Measurements from ENCODE around the gene GNPNAT1.
A peak's percentile ranks its signal among the peaks of the same experiment; 100 is the strongest.

GNPNAT1 gene

DNA sequence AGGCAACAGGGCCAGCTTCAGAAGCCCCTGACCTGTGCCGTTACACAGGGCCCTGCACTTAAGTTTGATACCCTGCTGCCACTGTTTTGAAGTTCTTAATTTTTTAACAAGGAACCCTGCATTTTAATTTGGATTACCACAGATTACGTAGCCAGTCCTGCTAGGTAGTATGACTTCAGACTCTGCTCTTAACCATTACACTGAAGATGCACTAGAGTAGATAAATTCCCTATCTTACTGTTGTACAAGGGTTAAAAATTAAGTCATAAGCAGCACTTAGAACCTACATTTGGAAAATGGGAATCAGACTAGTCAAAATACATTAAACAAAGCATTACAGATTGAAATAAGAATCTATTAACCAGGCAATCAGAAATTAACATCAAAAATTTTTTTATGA, 2.3 kb downstream of the GNPNAT1 start:
- Histone ChIP-seq H3K4me1 (ENCODE audit: insufficient read depth, low read length, severe bottlenecking) (peaks cover 29% of the 10 kb centered on the region), H3K9me2 (ENCODE audit: low read depth, low read length) (no peaks in the 10 kb centered on the region), H3K79me2 (ENCODE audit: insufficient read depth, low read length) (peaks cover 18% of the 10 kb centered on the region), H3K36me3 (ENCODE audit: insufficient read depth, low read length) (no peaks in the 10 kb centered on the region), H3K27me3 (ENCODE audit: insufficient read depth, low read length) (no peaks in the 10 kb centered on the region), H3K4me3 (ENCODE audit: low read depth, low read length, poor library complexity, severe bottlenecking) (peak overlapping the region; percentile 14), H3F3A (ENCODE audit: insufficient read depth, low read length) (peaks cover 5% of the 10 kb centered on the region; the same call in 1 of the 2 replicates), H3K4me2 (ENCODE audit: low read length) (peak overlapping the region; percentile 35; the same call in 1 of the 2 replicates), H4K20me1 (ENCODE audit: insufficient read depth, low read length) (no peaks in the 10 kb centered on the region), H3K9me3 (ENCODE audit: low read length) (no peaks in the 10 kb centered on the region), H2AFZ (ENCODE audit: low read length) (no peak overlapping the region), H3K27ac (ENCODE audit: low read depth, low read length, poor library complexity, severe bottlenecking) (peak overlapping the region; percentile 5), H3K9ac (ENCODE audit: low read length) (no peak overlapping the region; the same call in 1 of the 2 replicates)
- TF ChIP-seq EZH2 (IDR thresholded peaks at IDR 0.05; ENCODE audit: borderline replicate concordance, low read length) = no peak
- TF ChIP-seq, protein P1, sequence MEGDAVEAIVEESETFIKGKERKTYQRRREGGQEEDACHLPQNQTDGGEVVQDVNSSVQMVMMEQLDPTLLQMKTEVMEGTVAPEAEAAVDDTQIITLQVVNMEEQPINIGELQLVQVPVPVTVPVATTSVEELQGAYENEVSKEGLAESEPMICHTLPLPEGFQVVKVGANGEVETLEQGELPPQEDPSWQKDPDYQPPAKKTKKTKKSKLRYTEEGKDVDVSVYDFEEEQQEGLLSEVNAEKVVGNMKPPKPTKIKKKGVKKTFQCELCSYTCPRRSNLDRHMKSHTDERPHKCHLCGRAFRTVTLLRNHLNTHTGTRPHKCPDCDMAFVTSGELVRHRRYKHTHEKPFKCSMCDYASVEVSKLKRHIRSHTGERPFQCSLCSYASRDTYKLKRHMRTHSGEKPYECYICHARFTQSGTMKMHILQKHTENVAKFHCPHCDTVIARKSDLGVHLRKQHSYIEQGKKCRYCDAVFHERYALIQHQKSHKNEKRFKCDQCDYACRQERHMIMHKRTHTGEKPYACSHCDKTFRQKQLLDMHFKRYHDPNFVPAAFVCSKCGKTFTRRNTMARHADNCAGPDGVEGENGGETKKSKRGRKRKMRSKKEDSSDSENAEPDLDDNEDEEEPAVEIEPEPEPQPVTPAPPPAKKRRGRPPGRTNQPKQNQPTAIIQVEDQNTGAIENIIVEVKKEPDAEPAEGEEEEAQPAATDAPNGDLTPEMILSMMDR (IDR thresholded peaks at IDR 0.05; ENCODE audit: low read length) = no peak

DNA sequence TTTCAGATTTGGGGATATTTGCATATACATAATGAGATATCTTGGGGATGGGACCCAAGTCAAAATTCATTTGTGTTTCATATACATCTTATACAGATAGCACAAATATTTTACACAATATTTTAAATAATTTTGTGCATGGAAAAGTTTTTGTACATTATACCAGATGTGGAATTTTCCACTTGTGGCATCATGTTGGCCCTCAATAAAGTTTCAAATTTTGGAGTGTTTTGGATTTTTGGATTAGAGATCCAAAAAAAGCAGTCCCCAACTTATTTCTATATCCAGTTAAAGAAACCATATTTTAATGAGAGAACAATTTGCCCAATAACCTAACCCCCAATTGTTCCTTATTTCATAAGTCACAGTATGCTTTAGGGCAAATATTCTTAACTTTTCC, 4.5 kb downstream of the GNPNAT1 start:
- no peak for TF ChIP-seq EZH2 (IDR thresholded peaks at IDR 0.05; ENCODE audit: borderline replicate concordance, low read length)
- TF ChIP-seq, protein P1 (IDR thresholded peaks at IDR 0.05; ENCODE audit: low read length) = no peak
- Histone ChIP-seq H3K4me1 (ENCODE audit: insufficient read depth, low read length, severe bottlenecking) (peaks cover 37% of the 10 kb centered on the region), H3F3A (ENCODE audit: insufficient read depth, low read length) (peaks cover 5% of the 10 kb centered on the region; the same call in 1 of the 2 replicates), H3K4me2 (ENCODE audit: low read length) (no peak overlapping the region), H3K27me3 (ENCODE audit: insufficient read depth, low read length) (no peaks in the 10 kb centered on the region), H3K9me3 (ENCODE audit: low read length) (no peaks in the 10 kb centered on the region), H2AFZ (ENCODE audit: low read length) (no peak overlapping the region), H3K9me2 (ENCODE audit: low read depth, low read length) (no peaks in the 10 kb centered on the region), H3K27ac (ENCODE audit: low read depth, low read length, poor library complexity, severe bottlenecking) (no peak overlapping the region), H3K9ac (ENCODE audit: low read length) (no peak overlapping the region), H3K79me2 (ENCODE audit: insufficient read depth, low read length) (peaks cover 22% of the 10 kb centered on the region), H3K4me3 (ENCODE audit: low read depth, low read length, poor library complexity, severe bottlenecking) (no peak overlapping the region), H3K36me3 (ENCODE audit: insufficient read depth, low read length) (peaks cover 2% of the 10 kb centered on the region; the same call in 1 of the 2 replicates), H4K20me1 (ENCODE audit: insufficient read depth, low read length) (no peaks in the 10 kb centered on the region)

DNA sequence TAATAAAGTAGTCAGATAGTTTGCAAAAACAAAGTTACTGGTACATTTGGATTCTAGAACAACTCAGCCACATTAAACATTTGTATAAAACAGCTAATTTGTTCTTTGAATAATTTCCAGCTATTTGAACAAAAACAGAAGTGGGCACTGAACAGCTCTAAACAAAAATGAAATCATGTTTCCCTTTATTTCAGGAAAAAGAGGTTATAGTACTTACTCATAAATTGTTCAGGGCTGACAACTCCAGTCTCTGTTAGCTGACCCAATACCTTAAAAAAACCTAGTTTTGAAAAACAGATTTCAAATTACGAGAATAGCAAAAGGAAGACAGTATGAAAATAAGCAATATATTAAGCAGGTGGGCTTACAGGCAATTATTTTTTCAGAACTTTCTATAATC, 8.2 kb downstream of the GNPNAT1 start:
- Histone ChIP-seq H2AFZ (ENCODE audit: low read length) (no peak overlapping the region), H3F3A (ENCODE audit: insufficient read depth, low read length) (no peaks in the 10 kb centered on the region), H3K4me3 (ENCODE audit: low read depth, low read length, poor library complexity, severe bottlenecking) (no peak overlapping the region), H3K79me2 (ENCODE audit: insufficient read depth, low read length) (0 out of 2 replicates have a peak, but pooled peaks cover 5% of the 10 kb centered on the region), H3K36me3 (ENCODE audit: insufficient read depth, low read length) (peaks cover 16% of the 10 kb centered on the region; the same call in 1 of the 2 replicates), H3K27me3 (ENCODE audit: insufficient read depth, low read length) (no peaks in the 10 kb centered on the region), H3K4me1 (ENCODE audit: insufficient read depth, low read length, severe bottlenecking) (peaks cover 10% of the 10 kb centered on the region), H3K9ac (ENCODE audit: low read length) (no peak overlapping the region), H3K27ac (ENCODE audit: low read depth, low read length, poor library complexity, severe bottlenecking) (peak overlapping the region; percentile 32), H3K4me2 (ENCODE audit: low read length) (no peak overlapping the region), H3K9me3 (ENCODE audit: low read length) (no peaks in the 10 kb centered on the region), H4K20me1 (ENCODE audit: insufficient read depth, low read length) (no peaks in the 10 kb centered on the region), H3K9me2 (ENCODE audit: low read depth, low read length) (no peaks in the 10 kb centered on the region)
- TF ChIP-seq EZH2 (IDR thresholded peaks at IDR 0.05; ENCODE audit: borderline replicate concordance, low read length) = no peak
- TF ChIP-seq, protein P1 (IDR thresholded peaks at IDR 0.05; ENCODE audit: low read length) = no peak
